Suppressor macrophage treated with lipopolysaccharide for 4 hours (primary cell): ENCODE measurements around the gene MCRIP2.
"Not testable (repeated sequence)": the region's sequence is repeated elsewhere in the genome, so short reads cannot be mapped to it uniquely, and the experiment has no call there.

Experiments
- DNase-seq: peaks from one replicate; pipeline ENCODE4 v3.0.0-alpha.2; 2020

MCRIP2 gene

GRCh38 chr16:683396-684070 lies 41.9 kb downstream of the MCRIP2 start:
- DNase-seq: no peak

- DNase-seq: peak; percentile 98
Observed at GRCh38 chr16:684071-684794, 42.6 kb downstream of the MCRIP2 start, which contains the start of gene JMJD8. TSS of gene JMJD8 (minus strand) at chr16:684334. CDS start at chr16:684319, 15 bp downstream.

GRCh38 chr16:684961-685696 lies 43.5 kb downstream of the MCRIP2 start:
- no peak for DNase-seq

GRCh38 chr16:685967-686366 lies 44.3 kb downstream of the MCRIP2 start:
- DNase-seq: peak; percentile 43

GRCh38 chr16:686459-687260 lies 45.0 kb downstream of the MCRIP2 start:
- DNase-seq: no peak

GRCh38 chr16:687499-687898 lies 45.9 kb downstream of the MCRIP2 start:
- DNase-seq: no peak

GRCh38 chr16:689175-689897 lies 47.7 kb downstream of the MCRIP2 start:
- no peak for DNase-seq

GRCh38 chr16:691242-691641 lies 49.6 kb downstream of the MCRIP2 start:
- DNase-seq: not testable (repeated sequence)

- no peak for DNase-seq
Observed at GRCh38 chr16:692356-693108, 50.9 kb downstream of the MCRIP2 start.

- no peak for DNase-seq
Observed at GRCh38 chr16:693364-693763, 51.7 kb downstream of the MCRIP2 start.

GRCh38 chr16:693766-694165 lies 52.1 kb downstream of the MCRIP2 start:
- DNase-seq: no peak

- no peak for DNase-seq
Observed at GRCh38 chr16:694187-694862, 52.7 kb downstream of the MCRIP2 start.

GRCh38 chr16:694863-695354 lies 53.3 kb downstream of the MCRIP2 start:
- DNase-seq: no peak

- no peak for DNase-seq
Observed at GRCh38 chr16:695355-696089, 53.9 kb downstream of the MCRIP2 start.
